ENCODE results near the gene PARP6. TPM values are rescaled to one million over a fixed set of nuclear protein-coding genes. Genes with fewer than 3 reads are reported as not detected.

PARP6 gene
- polyA plus RNA-seq, 1 of the 3 experiments (the other 2 are of a cell fraction): 57.7 TPM

DNA sequence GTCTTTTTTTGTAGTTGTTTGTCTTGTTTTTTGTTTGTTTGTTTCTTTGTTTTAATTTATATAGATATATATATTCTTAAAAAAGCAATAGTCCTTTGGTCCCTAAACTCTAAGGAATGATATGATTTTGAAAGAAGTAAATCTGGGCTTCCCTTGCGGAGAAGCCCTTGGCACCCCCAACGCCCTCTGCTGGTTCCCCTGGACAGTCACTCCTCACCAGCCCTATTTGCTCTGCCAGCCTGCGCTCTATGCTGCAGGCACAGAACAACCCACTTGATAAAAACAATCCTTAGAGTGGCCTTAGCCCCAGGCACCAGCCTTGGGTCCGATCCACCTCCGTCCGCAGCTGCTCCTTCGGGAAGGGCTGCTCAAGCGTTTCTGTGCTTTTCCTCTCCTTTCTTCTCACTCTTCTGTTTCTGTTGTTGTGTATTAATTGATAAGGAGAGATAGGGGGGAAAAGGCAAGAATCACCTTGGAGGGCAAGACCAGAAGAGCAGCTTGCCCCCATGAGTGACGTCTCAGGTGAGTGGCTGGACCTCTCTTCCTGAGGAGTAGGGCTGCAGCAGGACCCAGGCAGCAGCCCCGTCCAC lies 13.7 kb upstream of the PARP6 start:
- no peaks in the 10 kb centered on the region for H3K9me3 ChIP-seq
- H2AFZ ChIP-seq (ENCODE audit: low read depth): no peak overlapping the region
- H4K20me1 ChIP-seq (ENCODE audit: insufficient read depth): no peaks in the 10 kb centered on the region
- no peaks in the 10 kb centered on the region for H3K36me3 ChIP-seq (replicated peaks in 1 of 2; ENCODE audit: control insufficient read depth in 1 of 2, insufficient read depth in 2 of 2, low read length in 1 of 2)
- ChIA-PET POLR2A (no interaction called here), CTCF (interaction anchor here (0.9 to 3.0 kb wide), 5 partner anchors 12 to 436 kb away, joined by 3 to 14 read pairs (median 3); partner anchors contain the start of gene CELF6)
- H3K4me2 ChIP-seq: no peak overlapping the region
- peak; percentile 41 for DNase-seq
- H3K9ac ChIP-seq: no peak overlapping the region
- 72% methylated on average over 10 of the region's 10 CpGs for WGBS (ENCODE audit: low lambda C conversion rate)
- no peaks in the 10 kb centered on the region for H3K9me2 ChIP-seq
- no peak for TF ChIP-seq SIN3A (IDR thresholded peaks at IDR 0.05; ENCODE audit: borderline replicate concordance, low read depth, low read length)
- TF ChIP-seq, protein P1, sequence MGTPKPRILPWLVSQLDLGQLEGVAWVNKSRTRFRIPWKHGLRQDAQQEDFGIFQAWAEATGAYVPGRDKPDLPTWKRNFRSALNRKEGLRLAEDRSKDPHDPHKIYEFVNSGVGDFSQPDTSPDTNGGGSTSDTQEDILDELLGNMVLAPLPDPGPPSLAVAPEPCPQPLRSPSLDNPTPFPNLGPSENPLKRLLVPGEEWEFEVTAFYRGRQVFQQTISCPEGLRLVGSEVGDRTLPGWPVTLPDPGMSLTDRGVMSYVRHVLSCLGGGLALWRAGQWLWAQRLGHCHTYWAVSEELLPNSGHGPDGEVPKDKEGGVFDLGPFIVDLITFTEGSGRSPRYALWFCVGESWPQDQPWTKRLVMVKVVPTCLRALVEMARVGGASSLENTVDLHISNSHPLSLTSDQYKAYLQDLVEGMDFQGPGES (IDR thresholded peaks at IDR 0.05; ENCODE audit: low read depth, low read length): no peak
- TF ChIP-seq, protein P2, sequence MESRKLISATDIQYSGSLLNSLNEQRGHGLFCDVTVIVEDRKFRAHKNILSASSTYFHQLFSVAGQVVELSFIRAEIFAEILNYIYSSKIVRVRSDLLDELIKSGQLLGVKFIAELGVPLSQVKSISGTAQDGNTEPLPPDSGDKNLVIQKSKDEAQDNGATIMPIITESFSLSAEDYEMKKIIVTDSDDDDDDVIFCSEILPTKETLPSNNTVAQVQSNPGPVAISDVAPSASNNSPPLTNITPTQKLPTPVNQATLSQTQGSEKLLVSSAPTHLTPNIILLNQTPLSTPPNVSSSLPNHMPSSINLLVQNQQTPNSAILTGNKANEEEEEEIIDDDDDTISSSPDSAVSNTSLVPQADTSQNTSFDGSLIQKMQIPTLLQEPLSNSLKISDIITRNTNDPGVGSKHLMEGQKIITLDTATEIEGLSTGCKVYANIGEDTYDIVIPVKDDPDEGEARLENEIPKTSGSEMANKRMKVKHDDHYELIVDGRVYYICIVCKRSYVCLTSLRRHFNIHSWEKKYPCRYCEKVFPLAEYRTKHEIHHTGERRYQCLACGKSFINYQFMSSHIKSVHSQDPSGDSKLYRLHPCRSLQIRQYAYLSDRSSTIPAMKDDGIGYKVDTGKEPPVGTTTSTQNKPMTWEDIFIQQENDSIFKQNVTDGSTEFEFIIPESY (IDR thresholded peaks at IDR 0.05; ENCODE audit: borderline replicate concordance, low read depth): no peak
- no peak for TF ChIP-seq TAF1 (IDR thresholded peaks at IDR 0.05; ENCODE audit: borderline replicate concordance, low read depth, low read length)
- TF ChIP-seq, protein P3, sequence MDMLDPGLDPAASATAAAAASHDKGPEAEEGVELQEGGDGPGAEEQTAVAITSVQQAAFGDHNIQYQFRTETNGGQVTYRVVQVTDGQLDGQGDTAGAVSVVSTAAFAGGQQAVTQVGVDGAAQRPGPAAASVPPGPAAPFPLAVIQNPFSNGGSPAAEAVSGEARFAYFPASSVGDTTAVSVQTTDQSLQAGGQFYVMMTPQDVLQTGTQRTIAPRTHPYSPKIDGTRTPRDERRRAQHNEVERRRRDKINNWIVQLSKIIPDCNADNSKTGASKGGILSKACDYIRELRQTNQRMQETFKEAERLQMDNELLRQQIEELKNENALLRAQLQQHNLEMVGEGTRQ (IDR thresholded peaks at IDR 0.05; ENCODE audit: borderline replicate concordance, low read depth, low read length): no peak
- TF ChIP-seq RXRA (IDR thresholded peaks at IDR 0.05; ENCODE audit: borderline replicate concordance, low read depth): no peak
- TF ChIP-seq GABPA (IDR thresholded peaks at IDR 0.05; ENCODE audit: low read depth): no peak
- TF ChIP-seq, protein P4, sequence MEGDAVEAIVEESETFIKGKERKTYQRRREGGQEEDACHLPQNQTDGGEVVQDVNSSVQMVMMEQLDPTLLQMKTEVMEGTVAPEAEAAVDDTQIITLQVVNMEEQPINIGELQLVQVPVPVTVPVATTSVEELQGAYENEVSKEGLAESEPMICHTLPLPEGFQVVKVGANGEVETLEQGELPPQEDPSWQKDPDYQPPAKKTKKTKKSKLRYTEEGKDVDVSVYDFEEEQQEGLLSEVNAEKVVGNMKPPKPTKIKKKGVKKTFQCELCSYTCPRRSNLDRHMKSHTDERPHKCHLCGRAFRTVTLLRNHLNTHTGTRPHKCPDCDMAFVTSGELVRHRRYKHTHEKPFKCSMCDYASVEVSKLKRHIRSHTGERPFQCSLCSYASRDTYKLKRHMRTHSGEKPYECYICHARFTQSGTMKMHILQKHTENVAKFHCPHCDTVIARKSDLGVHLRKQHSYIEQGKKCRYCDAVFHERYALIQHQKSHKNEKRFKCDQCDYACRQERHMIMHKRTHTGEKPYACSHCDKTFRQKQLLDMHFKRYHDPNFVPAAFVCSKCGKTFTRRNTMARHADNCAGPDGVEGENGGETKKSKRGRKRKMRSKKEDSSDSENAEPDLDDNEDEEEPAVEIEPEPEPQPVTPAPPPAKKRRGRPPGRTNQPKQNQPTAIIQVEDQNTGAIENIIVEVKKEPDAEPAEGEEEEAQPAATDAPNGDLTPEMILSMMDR (IDR thresholded peaks at IDR 0.05): peak; percentile 42
- peak; percentile 4; the same call in 1 of the 2 replicates for TF ChIP-seq RAD21 (IDR thresholded peaks at IDR 0.05; ENCODE audit: low read length)
- TF ChIP-seq, protein P5, sequence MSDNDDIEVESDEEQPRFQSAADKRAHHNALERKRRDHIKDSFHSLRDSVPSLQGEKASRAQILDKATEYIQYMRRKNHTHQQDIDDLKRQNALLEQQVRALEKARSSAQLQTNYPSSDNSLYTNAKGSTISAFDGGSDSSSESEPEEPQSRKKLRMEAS (IDR thresholded peaks at IDR 0.05; ENCODE audit: low read depth): no peak
- peak; percentile 17; the same call in 1 of the 2 replicates for TF ChIP-seq SMC3 (IDR thresholded peaks at IDR 0.05; ENCODE audit: low read depth, low read length)
- H3K27me3 ChIP-seq (ENCODE audit: insufficient read depth): no peaks in the 10 kb centered on the region
- H3K27ac ChIP-seq (ENCODE audit: low read depth in 2 of 2, low read length in 1 of 2): no peak overlapping the region
- no peak overlapping the region for H3K4me3 ChIP-seq (ENCODE audit: low read depth in 2 of 2, low read length in 1 of 2)
- H3F3A ChIP-seq (replicated peaks; ENCODE audit: insufficient read depth): no peaks in the 10 kb centered on the region
- no peaks in the 10 kb centered on the region for H3K79me2 ChIP-seq (ENCODE audit: insufficient read depth)
- H3K4me1 ChIP-seq (ENCODE audit: control insufficient read depth in 1 of 2, insufficient read depth in 2 of 2, low read depth in 1 of 2, low read length in 1 of 2): no peaks in the 10 kb centered on the region

Data from SK-N-SH (cell line).